A549 (cell line): ENCODE results near the gene PTPRG. TPM values are rescaled to one million over a fixed set of nuclear protein-coding genes. Genes with fewer than 3 reads are reported as not detected.

Experiments used
- ATAC-seq, 2 experiments: fragments of 200-7000 bp in 1 of 2; fragments of >200 bp in 1 of 2; cut with Nextera tagmentation in 1 of 2; cut with Tn5 transposase in 1 of 2; 3 replicates each; pipeline versions ENCODE4 v1.8.0 to v1.9.1; 2018 to 2020; ENCODE audit warnings: mild to moderate bottlenecking in 1 of 2, moderate library complexity in 1 of 2
- CTCF ChIA-PET: fragments of 300-600 bp; sonication (Branson Sonifier 250); formaldehyde crosslinking; extraction: SDS; loops from one replicate; lab custom pipeline; 2021; ENCODE audit warnings: antibody characterized with exemption, inconsistent platforms; lab: Yijun Ruan, JAX
- POLR2A ChIA-PET: fragments of 350-600 bp; formaldehyde crosslinking; extraction: SDS; loops from one replicate; lab custom pipeline; 2021; ENCODE audit warnings: antibody characterized with exemption, inconsistent platforms; lab: Yijun Ruan, JAX
- DNase-seq, 2 experiments: peaks; one replicate each; pipeline versions ENCODE4 v3.0.0 to v3.0.0-alpha.2; 2011 to 2016; ENCODE audit warnings: low read depth in 1 of 2, low spot score in 1 of 2
- FAIRE-seq: peaks from 2 replicates; lab custom pipeline; 2011; peaks lifted over from hg19 to GRCh38; lab: Jason Lieb, UNC
- H3K27ac ChIP-seq, 2 experiments: fragments of >200 bp; sonication (Bioruptor Twin); formaldehyde crosslinking; 3 replicates each; pipeline ENCODE4 v1.5.1; 2016 to 2017
- H3K4me1 ChIP-seq: fragments of >200 bp; sonication (Bioruptor Twin); formaldehyde crosslinking; 3 replicates; pipeline ENCODE4 v1.6.1; 2016
- H3K4me2 ChIP-seq: fragments of >200 bp; sonication (Bioruptor Twin); formaldehyde crosslinking; 3 replicates; pipeline ENCODE4 v1.6.1; 2016
- H3K4me3 ChIP-seq: fragments of >200 bp; sonication (Bioruptor Twin); formaldehyde crosslinking; 3 replicates; pipeline ENCODE4 v1.5.1; 2016
- H3K9me3 ChIP-seq: fragments of >200 bp; sonication (Bioruptor Twin); formaldehyde crosslinking; 3 replicates; pipeline ENCODE4 v1.6.1; 2016
- ESRRA ChIP-seq: fragments of 150-350 bp; IDR thresholded peaks from 2 replicates; pipeline ENCODE4 v1.6.1; 2014; ENCODE audit warnings: mild to moderate bottlenecking, low read length, borderline replicate concordance
- FOSL2 ChIP-seq, 2 experiments: fragments of 450-650 bp in 1 of 2; fragments of >200 bp in 1 of 2; sonication (Bioruptor Twin) in 1 of 2; formaldehyde crosslinking; IDR thresholded peaks; 2 replicates each; pipeline versions ENCODE4 v1.5.0 to v1.6.1; 2016 to 2020; ENCODE audit warnings: mild to moderate bottlenecking in 1 of 2, moderate library complexity in 1 of 2
- HOXB13 ChIP-seq: fragments of 250-450 bp; sonication (Bioruptor Pico); IDR thresholded peaks from 2 replicates; pipeline ENCODE4 v1.5.0; 2020; ENCODE audit warnings: low read depth, mild to moderate bottlenecking, moderate library complexity
- HOXB5 ChIP-seq: fragments of 250-450 bp; sonication (Bioruptor Pico); IDR thresholded peaks from 2 replicates; pipeline ENCODE4 v1.5.0; 2020; ENCODE audit warnings: mild to moderate bottlenecking, moderate library complexity
- JUN ChIP-seq, 2 experiments: fragments of >200 bp; sonication (Bioruptor Twin); formaldehyde crosslinking; IDR thresholded peaks; 2 replicates in 1 of 2; 3 replicates in 1 of 2; pipeline ENCODE4 v1.6.1; 2016 to 2017
- JUNB ChIP-seq: fragments of >200 bp; sonication (Bioruptor Twin); formaldehyde crosslinking; IDR thresholded peaks from 2 replicates; pipeline ENCODE4 v1.6.1; 2016
- KDM1A ChIP-seq: fragments of 200-600 bp; sonication (generic); IDR thresholded peaks from 2 replicates; pipeline ENCODE4 v1.6.1; 2016; ENCODE audit warnings: low read depth, mild to moderate bottlenecking
- KDM5A ChIP-seq: fragments of 200-600 bp; sonication (generic); IDR thresholded peaks from 2 replicates; pipeline ENCODE4 v1.6.1; 2016; ENCODE audit warnings: antibody characterized with exemption, mild to moderate bottlenecking
- MAFK ChIP-seq: fragments of 450-650 bp; IDR thresholded peaks from 2 replicates; pipeline ENCODE4 v1.6.1; 2014; ENCODE audit not compliant: partially characterized antibody
- MAZ ChIP-seq: fragments of 150-350 bp; IDR thresholded peaks from 2 replicates; pipeline ENCODE4 v1.6.1; 2014; ENCODE audit warnings: antibody characterized with exemption, low read depth, low read length, borderline replicate concordance
- MYC ChIP-seq: IDR thresholded peaks from 2 replicates; pipeline ENCODE4 v1.6.1; 2012; ENCODE audit warnings: mild to moderate bottlenecking, inconsistent platforms, low read length, improper control_type of control experiment, borderline replicate concordance
- NPAS2 ChIP-seq: fragments of 250-450 bp; sonication (Bioruptor Pico); IDR thresholded peaks from 2 replicates; pipeline ENCODE4 v1.8.0; 2022; ENCODE audit warnings: mild to moderate bottlenecking, moderate library complexity, borderline replicate concordance
- RNF2 ChIP-seq: fragments of 200-600 bp; sonication (generic); IDR thresholded peaks from 2 replicates; pipeline ENCODE4 v1.6.1; 2016; ENCODE audit warnings: low read depth, mild to moderate bottlenecking, antibody characterized with exemption, moderate library complexity, borderline replicate concordance
- SMC3 ChIP-seq: fragments of >200 bp; sonication (Bioruptor Twin); formaldehyde crosslinking; IDR thresholded peaks from 3 replicates; pipeline ENCODE4 v1.6.1; 2018; ENCODE audit warnings: inconsistent platforms
- ZC3H11A ChIP-seq: fragments of 450-650 bp; IDR thresholded peaks from 2 replicates; pipeline ENCODE4 v1.6.1; 2014; ENCODE audit warnings: antibody characterized with exemption, mild to moderate bottlenecking
- WGBS: methylation state at CpG from one replicate; pipeline ENCODE4 v1.1.6; 2017; ENCODE audit errors: missing lambda C conversion rate; 5-methylcytosine and 5-hydroxymethylcytosine counted together
- polyA plus RNA-seq, 4 experiments: library from polyadenylated mRNA; depleted of rRNA in 3 of 4; stranded (reverse); fragments of >200 nt; fragmentation: RNase III in 1 of 4; extraction: RNeasy Plus Mini Kit Qiagen cat#74134 plus additional on column Dnase treatment in 1 of 4; gene quantifications; 2 replicates in 3 of 4; 3 replicates in 1 of 4; pipeline ENCODE4 v1.2.3, GENCODE V29; 2011 to 2017
- TF ChIP-seq, protein P1 (sequence below): fragments of 200-600 bp; sonication (generic); IDR thresholded peaks from 2 replicates; pipeline ENCODE4 v1.6.1; 2016; ENCODE audit warnings: antibody characterized with exemption, mild to moderate bottlenecking, moderate library complexity
- TF ChIP-seq, protein P2 (sequence below): fragments of 450-650 bp; IDR thresholded peaks from 2 replicates; pipeline ENCODE4 v1.6.1; 2014; ENCODE audit warnings: antibody characterized with exemption
- TF ChIP-seq, protein P3 (sequence below): fragments of 250-450 bp; sonication (Bioruptor Pico); IDR thresholded peaks from 2 replicates; pipeline ENCODE4 v1.5.0; 2020; ENCODE audit warnings: low read depth, mild to moderate bottlenecking, moderate library complexity
- TF ChIP-seq, protein P4 (sequence below): IDR thresholded peaks from 2 replicates; pipeline ENCODE4 v1.6.1; 2012; ENCODE audit warnings: low read depth, borderline replicate concordance
- TF ChIP-seq, protein P5 (sequence below): IDR thresholded peaks from 2 replicates; pipeline ENCODE4 v1.6.1; 2012
- TF ChIP-seq, protein P6 (sequence below): fragments of 250-450 bp; sonication (Bioruptor Pico); IDR thresholded peaks from 2 replicates; pipeline ENCODE4 v1.5.0; 2021; ENCODE audit warnings: mild to moderate bottlenecking, moderate library complexity, borderline replicate concordance
- TF ChIP-seq, protein P7 (sequence below): fragments of >200 bp; sonication (Bioruptor Twin); formaldehyde crosslinking; IDR thresholded peaks from 2 replicates; pipeline ENCODE4 v1.6.1; 2016
- TF ChIP-seq, protein P8 (sequence below): IDR thresholded peaks from 2 replicates; pipeline ENCODE4 v1.6.1; 2012

PTPRG gene
- polyA plus RNA-seq, 2 of the 4 experiments (the other 2 are of a cell fraction), result 4.5 to 4.8 TPM

DNA sequence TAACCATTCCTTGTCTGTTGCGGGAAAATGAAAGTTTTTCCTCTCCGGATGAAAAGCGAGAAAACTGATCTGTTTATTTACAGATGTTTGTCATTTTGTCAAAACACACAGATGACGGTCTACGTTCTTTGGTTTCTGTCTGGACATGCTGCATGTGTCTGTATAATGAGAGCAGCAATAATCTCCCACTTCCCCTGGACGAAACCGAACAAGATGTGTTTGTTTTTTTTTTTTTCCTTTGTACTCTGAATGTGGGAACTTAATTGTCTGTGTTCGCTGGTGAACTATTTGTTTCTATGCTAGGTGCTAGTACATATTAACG is 33.6 kb downstream of the PTPRG start:
- TF ChIP-seq HOXB5 (CRISPR knock-in tag) (no peak), SMC3 (no peak), MAFK (no peak), RNF2 (no peak), HOXB13 (CRISPR knock-in tag) (no peak), ZC3H11A (no peak), ESRRA (no peak), KDM5A (no peak)
- TF ChIP-seq, protein P1, sequence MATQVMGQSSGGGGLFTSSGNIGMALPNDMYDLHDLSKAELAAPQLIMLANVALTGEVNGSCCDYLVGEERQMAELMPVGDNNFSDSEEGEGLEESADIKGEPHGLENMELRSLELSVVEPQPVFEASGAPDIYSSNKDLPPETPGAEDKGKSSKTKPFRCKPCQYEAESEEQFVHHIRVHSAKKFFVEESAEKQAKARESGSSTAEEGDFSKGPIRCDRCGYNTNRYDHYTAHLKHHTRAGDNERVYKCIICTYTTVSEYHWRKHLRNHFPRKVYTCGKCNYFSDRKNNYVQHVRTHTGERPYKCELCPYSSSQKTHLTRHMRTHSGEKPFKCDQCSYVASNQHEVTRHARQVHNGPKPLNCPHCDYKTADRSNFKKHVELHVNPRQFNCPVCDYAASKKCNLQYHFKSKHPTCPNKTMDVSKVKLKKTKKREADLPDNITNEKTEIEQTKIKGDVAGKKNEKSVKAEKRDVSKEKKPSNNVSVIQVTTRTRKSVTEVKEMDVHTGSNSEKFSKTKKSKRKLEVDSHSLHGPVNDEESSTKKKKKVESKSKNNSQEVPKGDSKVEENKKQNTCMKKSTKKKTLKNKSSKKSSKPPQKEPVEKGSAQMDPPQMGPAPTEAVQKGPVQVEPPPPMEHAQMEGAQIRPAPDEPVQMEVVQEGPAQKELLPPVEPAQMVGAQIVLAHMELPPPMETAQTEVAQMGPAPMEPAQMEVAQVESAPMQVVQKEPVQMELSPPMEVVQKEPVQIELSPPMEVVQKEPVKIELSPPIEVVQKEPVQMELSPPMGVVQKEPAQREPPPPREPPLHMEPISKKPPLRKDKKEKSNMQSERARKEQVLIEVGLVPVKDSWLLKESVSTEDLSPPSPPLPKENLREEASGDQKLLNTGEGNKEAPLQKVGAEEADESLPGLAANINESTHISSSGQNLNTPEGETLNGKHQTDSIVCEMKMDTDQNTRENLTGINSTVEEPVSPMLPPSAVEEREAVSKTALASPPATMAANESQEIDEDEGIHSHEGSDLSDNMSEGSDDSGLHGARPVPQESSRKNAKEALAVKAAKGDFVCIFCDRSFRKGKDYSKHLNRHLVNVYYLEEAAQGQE, result no peak
- TF ChIP-seq, protein P2, sequence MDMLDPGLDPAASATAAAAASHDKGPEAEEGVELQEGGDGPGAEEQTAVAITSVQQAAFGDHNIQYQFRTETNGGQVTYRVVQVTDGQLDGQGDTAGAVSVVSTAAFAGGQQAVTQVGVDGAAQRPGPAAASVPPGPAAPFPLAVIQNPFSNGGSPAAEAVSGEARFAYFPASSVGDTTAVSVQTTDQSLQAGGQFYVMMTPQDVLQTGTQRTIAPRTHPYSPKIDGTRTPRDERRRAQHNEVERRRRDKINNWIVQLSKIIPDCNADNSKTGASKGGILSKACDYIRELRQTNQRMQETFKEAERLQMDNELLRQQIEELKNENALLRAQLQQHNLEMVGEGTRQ, result no peak
- TF ChIP-seq, protein P3, sequence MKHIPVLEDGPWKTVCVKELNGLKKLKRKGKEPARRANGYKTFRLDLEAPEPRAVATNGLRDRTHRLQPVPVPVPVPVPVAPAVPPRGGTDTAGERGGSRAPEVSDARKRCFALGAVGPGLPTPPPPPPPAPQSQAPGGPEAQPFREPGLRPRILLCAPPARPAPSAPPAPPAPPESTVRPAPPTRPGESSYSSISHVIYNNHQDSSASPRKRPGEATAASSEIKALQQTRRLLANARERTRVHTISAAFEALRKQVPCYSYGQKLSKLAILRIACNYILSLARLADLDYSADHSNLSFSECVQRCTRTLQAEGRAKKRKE, result no peak

DNA sequence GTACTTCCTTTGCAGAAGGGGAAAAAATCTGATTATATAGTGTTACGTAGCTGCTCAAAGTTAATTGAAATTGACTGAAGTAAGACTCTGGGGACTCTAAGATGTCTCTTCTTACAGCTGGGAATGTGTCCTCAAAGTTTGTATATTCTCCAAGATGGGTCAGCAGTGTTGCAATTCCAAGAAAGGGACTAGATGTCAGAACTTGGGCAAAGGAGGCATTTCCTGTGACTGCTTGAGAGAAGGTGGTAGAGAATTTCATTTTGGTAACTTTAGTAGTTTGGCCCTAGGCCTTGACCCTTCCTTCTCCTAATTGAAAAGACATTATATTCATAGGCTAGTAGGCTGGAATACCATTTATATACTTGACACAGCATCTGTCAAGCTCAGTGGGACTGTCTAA is 33.9 kb downstream of the PTPRG start:
- TF ChIP-seq JUNB, result no peak
- no peak for TF ChIP-seq NPAS2
- TF ChIP-seq, protein P4, sequence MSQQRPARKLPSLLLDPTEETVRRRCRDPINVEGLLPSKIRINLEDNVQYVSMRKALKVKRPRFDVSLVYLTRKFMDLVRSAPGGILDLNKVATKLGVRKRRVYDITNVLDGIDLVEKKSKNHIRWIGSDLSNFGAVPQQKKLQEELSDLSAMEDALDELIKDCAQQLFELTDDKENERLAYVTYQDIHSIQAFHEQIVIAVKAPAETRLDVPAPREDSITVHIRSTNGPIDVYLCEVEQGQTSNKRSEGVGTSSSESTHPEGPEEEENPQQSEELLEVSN, result no peak
- no peak for TF ChIP-seq KDM5A
- TF ChIP-seq, protein P5, sequence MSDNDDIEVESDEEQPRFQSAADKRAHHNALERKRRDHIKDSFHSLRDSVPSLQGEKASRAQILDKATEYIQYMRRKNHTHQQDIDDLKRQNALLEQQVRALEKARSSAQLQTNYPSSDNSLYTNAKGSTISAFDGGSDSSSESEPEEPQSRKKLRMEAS, result no peak
- TF ChIP-seq MYC, result no peak
- TF ChIP-seq, protein P6, sequence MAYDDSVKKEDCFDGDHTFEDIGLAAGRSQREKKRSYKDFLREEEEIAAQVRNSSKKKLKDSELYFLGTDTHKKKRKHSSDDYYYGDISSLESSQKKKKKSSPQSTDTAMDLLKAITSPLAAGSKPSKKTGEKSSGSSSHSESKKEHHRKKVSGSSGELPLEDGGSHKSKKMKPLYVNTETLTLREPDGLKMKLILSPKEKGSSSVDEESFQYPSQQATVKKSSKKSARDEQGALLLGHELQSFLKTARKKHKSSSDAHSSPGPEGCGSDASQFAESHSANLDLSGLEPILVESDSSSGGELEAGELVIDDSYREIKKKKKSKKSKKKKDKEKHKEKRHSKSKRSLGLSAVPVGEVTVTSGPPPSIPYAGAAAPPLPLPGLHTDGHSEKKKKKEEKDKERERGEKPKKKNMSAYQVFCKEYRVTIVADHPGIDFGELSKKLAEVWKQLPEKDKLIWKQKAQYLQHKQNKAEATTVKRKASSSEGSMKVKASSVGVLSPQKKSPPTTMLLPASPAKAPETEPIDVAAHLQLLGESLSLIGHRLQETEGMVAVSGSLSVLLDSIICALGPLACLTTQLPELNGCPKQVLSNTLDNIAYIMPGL, result no peak
- no peak for TF ChIP-seq FOSL2 (IDR thresholded peaks at IDR 0.05)
- no peak for TF ChIP-seq FOSL2 (CRISPR knock-in tag; IDR thresholded peaks at IDR 0.05)
- TF ChIP-seq, protein P7, sequence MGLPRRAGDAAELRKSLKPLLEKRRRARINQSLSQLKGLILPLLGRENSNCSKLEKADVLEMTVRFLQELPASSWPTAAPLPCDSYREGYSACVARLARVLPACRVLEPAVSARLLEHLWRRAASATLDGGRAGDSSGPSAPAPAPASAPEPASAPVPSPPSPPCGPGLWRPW, result no peak
- no peak for TF ChIP-seq JUN (IDR thresholded peaks at IDR 0.05)
- TF ChIP-seq, protein P8, sequence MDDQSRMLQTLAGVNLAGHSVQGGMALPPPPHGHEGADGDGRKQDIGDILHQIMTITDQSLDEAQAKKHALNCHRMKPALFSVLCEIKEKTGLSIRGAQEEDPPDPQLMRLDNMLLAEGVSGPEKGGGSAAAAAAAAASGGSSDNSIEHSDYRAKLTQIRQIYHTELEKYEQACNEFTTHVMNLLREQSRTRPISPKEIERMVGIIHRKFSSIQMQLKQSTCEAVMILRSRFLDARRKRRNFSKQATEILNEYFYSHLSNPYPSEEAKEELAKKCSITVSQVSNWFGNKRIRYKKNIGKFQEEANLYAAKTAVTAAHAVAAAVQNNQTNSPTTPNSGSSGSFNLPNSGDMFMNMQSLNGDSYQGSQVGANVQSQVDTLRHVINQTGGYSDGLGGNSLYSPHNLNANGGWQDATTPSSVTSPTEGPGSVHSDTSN, result no peak
- no peak for TF ChIP-seq KDM1A
- no peak for TF ChIP-seq MAZ
- H3K4me3 ChIP-seq, result no peak overlapping the region
- H3K27ac ChIP-seq, result no peak overlapping the region
- no peak overlapping the region for H3K4me2 ChIP-seq
- DNase-seq, result no peak
- FAIRE-seq, result no peak
- ChIA-PET POLR2A (no interaction called here), CTCF (no interaction called here)
- ATAC-seq, result no peak
- no peaks in the 10 kb centered on the region for H3K4me1 ChIP-seq
- H3K9me3 ChIP-seq, result no peaks in the 10 kb centered on the region
- 0% methylated on average over 1 of the region's 1 CpG for WGBS

More for the DNA sequence above, 33.6 kb downstream of the PTPRG start:
- WGBS, result 66% methylated on average over 9 of the region's 9 CpGs
- DNase-seq, result no peak
- no peak for FAIRE-seq
- CTCF ChIA-PET, result no interaction called here
- Histone ChIP-seq H3K4me3 (no peak overlapping the region), H3K9me3 (no peaks in the 10 kb centered on the region), H3K4me1 (no peaks in the 10 kb centered on the region), H3K4me2 (no peak overlapping the region), H3K27ac (no peak overlapping the region)
- ATAC-seq, result no peak
- POLR2A ChIA-PET, result no interaction called here
